OCI-LY7 (cell line): ENCODE measurements around the gene GPR35.

ENCODE experiments used
- EZH2phosphoT487 ChIP-seq: fragments of 200-600 bp; sonication (generic); IDR thresholded peaks from 2 replicates; pipeline ENCODE4 v1.6.1; 2018; ENCODE audit warnings: low read depth, borderline replicate concordance, mild to moderate bottlenecking, mixed run types, antibody characterized with exemption, low read length, moderate library complexity, mixed read lengths
- TF ChIP-seq, protein P1 (sequence below): fragments of 200-600 bp; sonication (generic); conservative IDR thresholded peaks from 2 replicates; pipeline ENCODE4 v1.5.1; 2014; ENCODE audit warnings: mild to moderate bottlenecking, antibody characterized with exemption, low read length, moderate library complexity, mixed read lengths

DNA sequence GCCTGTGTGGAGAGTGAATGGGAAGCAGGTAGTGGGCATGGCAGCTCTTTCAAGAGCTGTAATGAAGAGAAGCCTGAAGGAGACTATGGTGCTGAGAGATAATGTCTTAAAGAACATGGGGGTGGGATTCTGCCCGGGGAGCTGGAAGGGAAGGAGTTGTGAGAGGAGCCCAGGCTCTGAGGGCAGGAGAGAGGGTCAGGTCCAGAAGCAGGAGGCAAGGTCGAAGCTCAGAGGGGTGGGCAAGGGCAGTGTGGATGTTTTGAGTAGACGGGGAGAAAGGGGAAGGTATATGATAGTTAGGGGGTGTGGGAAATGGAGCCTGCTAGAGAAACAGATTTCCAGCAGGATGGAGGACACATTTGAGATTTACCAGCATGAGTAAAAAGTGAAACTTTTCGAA is 36.6 kb upstream of the GPR35 start:
- TF ChIP-seq, protein P1, sequence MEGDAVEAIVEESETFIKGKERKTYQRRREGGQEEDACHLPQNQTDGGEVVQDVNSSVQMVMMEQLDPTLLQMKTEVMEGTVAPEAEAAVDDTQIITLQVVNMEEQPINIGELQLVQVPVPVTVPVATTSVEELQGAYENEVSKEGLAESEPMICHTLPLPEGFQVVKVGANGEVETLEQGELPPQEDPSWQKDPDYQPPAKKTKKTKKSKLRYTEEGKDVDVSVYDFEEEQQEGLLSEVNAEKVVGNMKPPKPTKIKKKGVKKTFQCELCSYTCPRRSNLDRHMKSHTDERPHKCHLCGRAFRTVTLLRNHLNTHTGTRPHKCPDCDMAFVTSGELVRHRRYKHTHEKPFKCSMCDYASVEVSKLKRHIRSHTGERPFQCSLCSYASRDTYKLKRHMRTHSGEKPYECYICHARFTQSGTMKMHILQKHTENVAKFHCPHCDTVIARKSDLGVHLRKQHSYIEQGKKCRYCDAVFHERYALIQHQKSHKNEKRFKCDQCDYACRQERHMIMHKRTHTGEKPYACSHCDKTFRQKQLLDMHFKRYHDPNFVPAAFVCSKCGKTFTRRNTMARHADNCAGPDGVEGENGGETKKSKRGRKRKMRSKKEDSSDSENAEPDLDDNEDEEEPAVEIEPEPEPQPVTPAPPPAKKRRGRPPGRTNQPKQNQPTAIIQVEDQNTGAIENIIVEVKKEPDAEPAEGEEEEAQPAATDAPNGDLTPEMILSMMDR: no peak
- TF ChIP-seq EZH2phosphoT487: no peak
